ENCODE measurements around the gene CCS. TPM values are rescaled to one million over a fixed set of nuclear protein-coding genes. Genes with fewer than 3 reads are reported as not detected.

The CCS gene
- total RNA-seq, 1 experiment from 2014 or later: 47.2 TPM

DNA sequence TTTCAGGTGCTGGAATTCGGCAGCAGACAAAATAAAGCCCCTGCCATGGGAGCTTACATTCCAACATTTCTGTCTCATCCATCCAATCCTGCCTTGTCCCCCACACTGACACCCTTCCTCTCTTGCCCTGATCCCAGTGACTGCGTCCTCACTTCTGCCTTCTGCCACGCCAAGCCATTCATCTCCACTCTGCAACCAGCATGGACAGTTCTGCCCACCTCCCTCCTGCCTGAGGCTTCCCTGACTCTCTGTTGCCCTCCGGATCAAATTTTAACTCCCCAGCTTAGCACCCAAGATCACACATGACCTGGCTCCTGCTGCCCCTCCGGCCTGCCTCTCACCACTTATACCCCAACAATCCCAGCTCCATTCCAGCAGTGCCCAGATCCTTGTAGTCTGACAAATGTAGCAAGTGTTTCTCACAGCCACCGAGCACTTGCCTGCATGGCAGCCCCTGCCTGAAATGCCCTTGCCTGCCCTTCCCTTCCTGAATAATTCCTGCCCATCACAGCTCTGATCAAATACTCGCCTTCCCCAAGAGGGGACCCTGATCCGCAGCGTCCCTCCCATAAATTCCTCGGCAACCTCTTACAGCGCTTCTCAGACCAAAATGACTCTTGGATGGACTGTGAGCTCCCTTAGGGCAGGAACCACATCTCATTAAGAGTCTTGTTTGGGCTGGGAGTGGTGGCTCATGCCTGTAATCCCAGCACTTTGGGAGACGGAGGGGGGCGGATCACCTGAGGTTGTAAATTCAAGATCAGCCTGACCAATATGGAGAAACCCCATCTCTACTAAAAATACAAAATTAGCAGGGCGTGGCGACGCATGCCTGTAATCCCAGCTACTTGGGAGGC lies 44.0 kb upstream of the CCS start:
- no peak overlapping the region for H3K4me2 ChIP-seq
- H3K4me3 ChIP-seq: no peak overlapping the region
- DNase-seq: no peak
- no peaks in the 10 kb centered on the region for H3K79me2 ChIP-seq (ENCODE audit: low read depth)
- POLR2A ChIA-PET (ENCODE audit: unreplicated experiment): interaction anchor here (0.6 kb wide), 1 partner anchor 14 kb away, joined by 3 read pairs; no protein-coding TSS in a partner anchor
- no peaks in the 10 kb centered on the region for H3K36me3 ChIP-seq (ENCODE audit: low read depth)
- CTCF ChIA-PET: no interaction called here
- H3K27me3 ChIP-seq (ENCODE audit: insufficient read depth, low read depth): peaks cover 33% of the 10 kb centered on the region
- H4K20me1 ChIP-seq (ENCODE audit: insufficient read depth): no peaks in the 10 kb centered on the region
- TF ChIP-seq, protein P1, sequence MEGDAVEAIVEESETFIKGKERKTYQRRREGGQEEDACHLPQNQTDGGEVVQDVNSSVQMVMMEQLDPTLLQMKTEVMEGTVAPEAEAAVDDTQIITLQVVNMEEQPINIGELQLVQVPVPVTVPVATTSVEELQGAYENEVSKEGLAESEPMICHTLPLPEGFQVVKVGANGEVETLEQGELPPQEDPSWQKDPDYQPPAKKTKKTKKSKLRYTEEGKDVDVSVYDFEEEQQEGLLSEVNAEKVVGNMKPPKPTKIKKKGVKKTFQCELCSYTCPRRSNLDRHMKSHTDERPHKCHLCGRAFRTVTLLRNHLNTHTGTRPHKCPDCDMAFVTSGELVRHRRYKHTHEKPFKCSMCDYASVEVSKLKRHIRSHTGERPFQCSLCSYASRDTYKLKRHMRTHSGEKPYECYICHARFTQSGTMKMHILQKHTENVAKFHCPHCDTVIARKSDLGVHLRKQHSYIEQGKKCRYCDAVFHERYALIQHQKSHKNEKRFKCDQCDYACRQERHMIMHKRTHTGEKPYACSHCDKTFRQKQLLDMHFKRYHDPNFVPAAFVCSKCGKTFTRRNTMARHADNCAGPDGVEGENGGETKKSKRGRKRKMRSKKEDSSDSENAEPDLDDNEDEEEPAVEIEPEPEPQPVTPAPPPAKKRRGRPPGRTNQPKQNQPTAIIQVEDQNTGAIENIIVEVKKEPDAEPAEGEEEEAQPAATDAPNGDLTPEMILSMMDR (conservative IDR thresholded peaks at IDR 0.05): no peak
- TF ChIP-seq EZH2 (IDR thresholded peaks at IDR 0.05; ENCODE audit: low read depth): no peak
- H3K9me3 ChIP-seq (ENCODE audit: insufficient read depth, low read depth): no peaks in the 10 kb centered on the region
- H2AFZ ChIP-seq: no peak overlapping the region
- H3F3A ChIP-seq (ENCODE audit: insufficient read depth, low read depth): peaks cover 14% of the 10 kb centered on the region; the same call in 1 of the 2 replicates
- H3K4me1 ChIP-seq (replicated peaks; ENCODE audit: insufficient read depth): peaks cover 13% of the 10 kb centered on the region
- intact Hi-C loops (cut with micrococcal nuclease; ENCODE audit: unreplicated experiment): no loop called here
- no peaks in the 10 kb centered on the region for H3K9me2 ChIP-seq (ENCODE audit: insufficient read depth)
- H3K27ac ChIP-seq: no peak overlapping the region
- BruUV-seq (replicated peaks): no TSS peak

DNA sequence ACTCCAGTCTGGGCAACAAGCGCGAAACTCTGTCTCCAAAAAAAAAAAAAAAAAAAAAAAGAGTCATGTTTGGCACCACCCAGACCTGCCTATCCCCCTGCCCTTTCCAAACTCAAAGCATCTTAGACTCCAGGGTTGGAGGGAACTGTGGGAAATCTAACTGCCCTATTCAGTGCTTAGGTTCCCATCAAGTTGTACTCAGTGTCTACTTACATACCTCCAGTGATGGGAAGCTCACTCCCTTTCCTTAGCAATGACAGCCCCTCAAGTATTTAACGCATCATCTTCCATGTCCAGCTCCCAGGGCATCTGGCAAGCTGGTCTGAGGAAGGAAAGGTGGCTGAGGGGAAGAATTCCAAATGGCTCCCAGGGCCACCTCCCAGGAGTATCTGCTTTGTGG lies 43.3 kb upstream of the CCS start:
- intact Hi-C loops (cut with micrococcal nuclease; ENCODE audit: unreplicated experiment): no loop called here
- no peaks in the 10 kb centered on the region for H3K79me2 ChIP-seq (ENCODE audit: low read depth)
- ChIA-PET POLR2A (ENCODE audit: unreplicated experiment) (no interaction called here), CTCF (no interaction called here)
- no peaks in the 10 kb centered on the region for H4K20me1 ChIP-seq (ENCODE audit: insufficient read depth)
- H2AFZ ChIP-seq: no peak overlapping the region
- no peaks in the 10 kb centered on the region for H3K36me3 ChIP-seq (ENCODE audit: low read depth)
- H3K4me1 ChIP-seq (replicated peaks; ENCODE audit: insufficient read depth): peaks cover 11% of the 10 kb centered on the region
- no peak overlapping the region for H3K4me2 ChIP-seq
- H3K9me2 ChIP-seq (ENCODE audit: insufficient read depth): no peaks in the 10 kb centered on the region
- no peak for TF ChIP-seq EZH2 (IDR thresholded peaks at IDR 0.05; ENCODE audit: low read depth)
- TF ChIP-seq, protein P1 (conservative IDR thresholded peaks at IDR 0.05): no peak
- H3K9me3 ChIP-seq (ENCODE audit: insufficient read depth, low read depth): no peaks in the 10 kb centered on the region
- H3K27me3 ChIP-seq (ENCODE audit: insufficient read depth, low read depth): peaks cover 33% of the 10 kb centered on the region
- no TSS peak for BruUV-seq (replicated peaks)
- H3K27ac ChIP-seq: no peak overlapping the region
- no peak for DNase-seq
- H3K4me3 ChIP-seq: no peak overlapping the region
- peaks cover 14% of the 10 kb centered on the region; the same call in 1 of the 2 replicates for H3F3A ChIP-seq (ENCODE audit: insufficient read depth, low read depth)

DNA sequence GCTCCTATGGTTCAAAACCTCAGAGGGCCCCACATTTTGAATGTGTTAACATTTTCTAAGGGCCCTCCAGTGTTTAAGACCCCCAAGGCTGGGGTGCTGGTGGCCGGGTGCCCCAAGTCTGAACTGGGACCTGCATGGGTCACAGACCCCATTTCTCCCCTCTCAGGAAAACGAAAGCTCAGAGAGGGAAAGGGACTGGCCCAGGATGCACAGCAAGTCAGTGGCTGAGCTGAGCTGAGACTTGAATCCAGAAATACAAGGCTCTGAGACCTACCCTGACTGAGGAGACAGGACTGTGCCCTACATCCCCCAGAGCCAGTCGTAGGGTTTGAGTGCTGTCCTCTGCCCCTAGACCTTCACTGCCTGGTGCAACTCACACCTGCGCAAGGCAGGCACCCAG lies 42.1 kb upstream of the CCS start:
- no peaks in the 10 kb centered on the region for H3K9me3 ChIP-seq (ENCODE audit: insufficient read depth, low read depth)
- H3F3A ChIP-seq (ENCODE audit: insufficient read depth, low read depth): peaks cover 14% of the 10 kb centered on the region; the same call in 1 of the 2 replicates
- TF ChIP-seq EZH2 (IDR thresholded peaks at IDR 0.05; ENCODE audit: low read depth): no peak
- TF ChIP-seq, protein P1 (conservative IDR thresholded peaks at IDR 0.05): no peak
- H3K4me1 ChIP-seq (replicated peaks; ENCODE audit: insufficient read depth): peaks cover 5% of the 10 kb centered on the region; the same call in 1 of the 2 replicates
- H3K9me2 ChIP-seq (ENCODE audit: insufficient read depth): no peaks in the 10 kb centered on the region
- H2AFZ ChIP-seq: no peak overlapping the region
- H3K79me2 ChIP-seq (ENCODE audit: low read depth): no peaks in the 10 kb centered on the region
- H3K27me3 ChIP-seq (ENCODE audit: insufficient read depth, low read depth): peaks cover 33% of the 10 kb centered on the region
- DNase-seq: no peak
- CTCF ChIA-PET: no interaction called here
- intact Hi-C loops (cut with micrococcal nuclease; ENCODE audit: unreplicated experiment): no loop called here
- no peak overlapping the region for H3K4me3 ChIP-seq
- H3K4me2 ChIP-seq: no peak overlapping the region
- no peaks in the 10 kb centered on the region for H4K20me1 ChIP-seq (ENCODE audit: insufficient read depth)
- POLR2A ChIA-PET (ENCODE audit: unreplicated experiment): no interaction called here
- no peak overlapping the region for H3K27ac ChIP-seq
- no TSS peak for BruUV-seq (replicated peaks)
- no peaks in the 10 kb centered on the region for H3K36me3 ChIP-seq (ENCODE audit: low read depth)
